HG03432 (cell line): ENCODE data around the gene PFDN1.

Experiments
- ATAC-seq: cut with Tn5 transposase; IDR thresholded peaks from one replicate; pipeline ENCODE4 v1.9.1; 2021; ENCODE audit warnings: mild to moderate bottlenecking, moderate library complexity; ENCODE audit not compliant: unreplicated experiment

Gene PFDN1

DNA sequence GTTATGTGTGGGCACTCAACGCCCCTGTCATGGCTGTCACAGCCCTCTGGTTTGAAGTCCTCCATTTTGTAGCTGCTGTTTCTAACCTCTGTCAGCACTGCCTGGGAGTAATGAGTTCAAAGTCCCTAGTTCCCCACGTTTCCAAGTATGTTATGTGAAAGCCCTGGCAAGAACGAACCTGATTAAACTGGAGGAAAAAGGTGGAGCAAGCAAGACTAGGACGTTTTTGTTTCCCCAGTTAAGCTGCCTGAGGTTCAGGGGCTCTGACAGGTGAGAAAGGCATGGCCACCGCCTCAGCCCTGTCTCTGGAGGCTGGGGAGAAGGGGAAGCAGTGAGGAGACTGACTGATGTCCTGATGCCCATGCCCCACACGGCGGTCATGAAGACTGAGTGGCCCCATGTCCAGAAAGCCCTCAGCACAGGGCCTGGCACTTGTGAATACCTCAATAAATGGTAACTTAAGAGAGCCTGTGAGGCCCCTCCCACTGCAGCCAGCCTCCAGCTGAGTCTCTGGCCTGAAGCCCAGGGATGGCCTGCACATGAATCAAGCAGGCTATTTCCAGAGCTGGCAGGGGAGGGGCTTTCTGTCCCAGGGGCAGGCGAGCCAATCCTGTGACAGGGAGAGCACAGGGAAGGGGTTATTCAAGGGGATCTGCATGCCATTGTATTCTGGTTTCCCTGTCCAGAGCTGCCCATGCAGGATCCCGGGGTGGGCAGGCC is 61.8 kb downstream of the PFDN1 start:
- ATAC-seq: no peak

DNA sequence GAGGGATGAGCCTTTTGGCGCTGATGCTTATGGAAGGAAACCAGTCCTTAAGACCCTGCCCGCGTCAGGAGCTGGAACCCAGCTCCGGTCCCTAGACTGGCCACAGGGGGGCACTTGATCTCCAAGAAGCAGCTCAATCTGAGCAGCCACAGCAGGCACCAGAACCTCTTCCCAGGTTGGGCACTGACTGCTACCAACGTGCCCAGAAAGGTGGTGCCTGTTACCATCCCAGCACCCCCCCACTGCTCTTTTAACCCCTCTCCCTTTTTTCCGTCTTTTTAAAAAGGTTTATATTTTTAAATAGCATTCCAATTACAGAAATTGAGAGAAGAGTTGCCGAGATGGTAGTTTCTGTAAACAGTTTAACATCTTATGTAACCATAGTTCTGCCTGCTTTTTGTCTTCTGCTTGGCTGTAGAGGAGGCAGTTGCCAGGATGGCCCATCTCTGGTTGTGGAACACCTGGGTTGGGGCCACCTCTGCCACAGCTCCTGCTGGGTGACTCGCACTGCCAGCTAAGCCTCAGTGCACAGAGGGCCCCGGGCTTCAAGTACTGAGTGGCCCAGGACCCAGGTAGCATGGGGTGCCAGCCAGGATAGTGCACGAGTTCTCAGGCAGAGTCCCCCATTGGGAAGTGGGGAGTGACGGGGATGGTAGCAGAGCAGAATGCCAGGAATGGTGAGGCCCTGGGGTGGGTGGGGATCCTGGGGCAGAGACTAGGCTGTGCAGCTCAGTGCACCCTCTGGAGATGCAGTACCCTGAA is 62.8 kb downstream of the PFDN1 start:
- peak; percentile 63 for ATAC-seq

DNA sequence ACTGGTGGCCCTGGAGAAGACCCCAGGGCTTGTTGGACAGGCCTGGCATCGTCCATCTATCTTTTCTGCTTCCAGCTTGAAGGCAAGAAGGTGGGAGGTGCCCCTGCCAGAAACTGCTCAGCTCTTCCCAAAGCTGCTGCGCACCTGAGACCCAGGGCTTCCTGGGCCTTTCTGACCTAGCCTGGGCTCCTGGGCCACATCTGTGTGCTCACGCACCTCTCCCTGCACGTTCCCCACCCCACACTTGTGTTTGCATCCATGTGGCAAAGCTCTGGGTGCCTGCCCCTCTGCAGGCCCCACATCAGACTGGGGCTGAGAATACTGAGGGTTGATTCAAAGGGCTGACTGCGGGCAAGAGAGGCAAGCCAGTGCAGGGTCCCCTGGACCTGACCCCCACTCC is 63.4 kb downstream of the PFDN1 start:
- no peak for ATAC-seq

DNA sequence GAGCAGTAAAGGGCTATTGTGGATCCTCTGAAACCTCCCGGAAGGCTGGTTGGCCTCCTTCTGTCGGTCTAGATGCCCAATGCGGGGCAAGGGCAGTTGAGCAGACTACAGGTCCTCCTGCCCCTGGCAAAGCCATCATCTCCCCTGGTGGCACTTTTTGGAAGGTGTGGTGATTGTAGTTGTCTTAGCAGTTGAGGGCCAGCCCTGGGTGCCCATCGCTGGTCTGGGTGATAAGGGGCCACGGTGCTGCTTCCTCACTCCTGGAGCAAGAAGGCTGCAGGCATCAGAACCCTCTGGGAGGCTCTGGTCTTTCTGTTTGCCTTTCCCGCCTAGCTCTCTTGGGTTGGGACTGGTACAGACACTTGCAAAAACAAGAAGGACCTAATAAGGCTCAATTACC is 64.1 kb downstream of the PFDN1 start:
- no peak for ATAC-seq

DNA sequence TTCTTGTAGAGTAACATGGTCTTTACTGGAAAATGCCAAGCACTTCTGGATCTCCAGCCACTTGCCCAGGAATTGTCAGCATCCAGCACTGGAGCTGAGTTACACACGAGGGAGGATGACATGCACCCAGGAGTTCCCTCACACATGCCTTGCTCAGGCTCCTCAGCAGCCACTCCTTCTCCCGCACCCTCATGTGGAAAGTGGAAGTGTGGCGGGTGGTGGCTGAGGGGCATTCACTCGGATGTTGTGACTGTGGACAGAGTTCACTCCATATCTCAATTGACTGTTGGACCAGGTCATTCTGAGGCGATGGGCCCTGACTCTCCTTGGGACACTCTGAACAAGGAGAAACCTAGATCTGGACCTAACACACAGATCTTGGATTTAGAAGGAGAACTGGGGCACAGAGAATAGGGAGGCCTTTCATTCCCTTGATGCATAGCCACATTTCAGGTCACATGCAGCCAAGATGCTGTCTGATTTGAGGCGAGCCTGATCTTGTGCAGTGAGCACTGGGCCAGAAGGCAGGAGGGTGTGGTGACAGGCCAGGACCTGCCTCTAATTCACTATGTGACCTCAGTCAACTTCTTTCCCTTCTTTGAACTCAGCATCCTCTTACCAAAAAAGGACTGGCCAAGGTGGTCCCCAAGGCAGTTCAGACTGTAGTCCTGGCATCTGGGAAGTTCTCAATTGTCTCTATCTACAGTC is 65.9 kb downstream of the PFDN1 start:
- no peak for ATAC-seq

DNA sequence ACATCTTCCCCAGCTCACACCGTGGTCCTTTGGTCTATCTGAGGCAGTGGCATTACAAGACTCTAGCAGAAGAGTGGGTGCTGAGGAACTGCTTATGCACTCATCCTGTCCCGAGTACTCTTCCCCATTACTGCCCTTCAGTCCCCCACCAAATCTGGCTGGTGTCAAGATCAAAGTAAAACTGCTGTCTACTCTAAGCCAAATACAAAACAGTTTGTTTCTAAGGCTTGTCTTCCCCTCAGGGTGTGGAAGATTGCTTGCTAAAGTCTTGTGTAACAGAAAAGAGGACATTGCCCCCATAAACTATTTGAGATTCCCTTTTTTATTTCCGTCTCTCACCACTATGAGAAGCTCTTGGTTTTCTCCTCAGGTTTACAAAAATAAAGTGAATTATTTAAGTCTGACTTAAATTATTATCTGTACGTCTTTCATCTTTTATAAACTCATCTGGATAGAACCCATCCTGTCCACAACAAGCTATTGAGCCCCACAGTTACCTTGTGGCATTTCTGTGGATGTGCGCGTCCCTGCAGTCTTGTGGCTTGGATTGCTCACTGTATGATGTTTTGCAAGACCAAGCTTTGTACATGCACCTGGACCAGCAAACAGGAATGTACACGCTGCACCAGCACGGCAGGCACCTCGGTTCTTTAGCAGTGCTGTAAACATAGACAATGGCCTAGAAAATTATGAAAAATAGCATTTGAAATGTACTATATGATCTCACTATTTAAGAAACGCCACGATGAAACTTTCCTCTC is 66.9 kb downstream of the PFDN1 start:
- ATAC-seq: no peak

DNA sequence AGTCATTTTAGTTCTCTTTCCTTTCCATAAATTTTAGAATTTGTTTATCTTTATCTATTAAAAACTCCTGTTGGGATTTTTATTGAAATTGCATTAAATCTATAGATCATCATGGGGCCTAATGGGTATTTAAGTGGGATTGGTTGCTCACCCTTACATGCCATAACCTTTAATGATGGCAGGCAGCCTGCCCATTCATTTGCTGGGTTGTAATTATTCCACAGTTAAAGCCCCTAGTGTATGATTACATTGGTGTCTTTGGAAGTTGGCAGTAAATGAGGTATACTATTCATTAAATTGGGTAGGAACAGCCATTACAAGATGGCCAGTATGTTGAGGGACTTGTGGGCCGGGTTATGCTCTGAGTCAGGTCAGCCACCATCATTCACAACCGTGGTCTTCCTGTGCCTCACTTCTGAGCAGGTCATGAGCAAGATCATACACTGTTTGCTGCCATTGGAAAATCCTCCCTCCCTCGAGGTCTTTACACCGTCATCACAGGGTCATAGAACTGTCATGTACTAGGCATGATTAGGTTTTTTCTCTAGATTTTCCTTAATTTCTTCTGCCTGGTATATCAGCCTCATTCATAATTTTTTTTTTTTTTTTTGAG is 68.4 kb downstream of the PFDN1 start:
- ATAC-seq: no peak

DNA sequence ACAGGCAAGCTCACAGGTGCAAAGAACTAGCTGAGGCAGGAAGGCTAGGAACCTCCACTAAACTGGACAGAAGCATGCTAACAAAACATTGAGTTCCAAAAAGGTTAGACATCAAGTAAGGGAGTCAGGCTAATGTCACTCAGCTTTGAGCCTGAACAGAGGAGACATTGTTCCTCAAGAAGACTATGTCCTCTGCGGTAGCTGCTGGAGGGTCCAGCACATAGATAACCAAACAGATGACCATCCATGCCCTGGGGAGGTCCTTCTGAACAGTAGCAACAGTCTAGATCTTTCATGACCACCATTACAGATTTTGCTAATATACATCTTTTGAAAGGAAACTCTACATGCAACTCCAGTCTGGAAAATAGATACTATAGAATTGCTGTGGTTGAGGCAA is 70.2 kb downstream of the PFDN1 start:
- no peak for ATAC-seq

DNA sequence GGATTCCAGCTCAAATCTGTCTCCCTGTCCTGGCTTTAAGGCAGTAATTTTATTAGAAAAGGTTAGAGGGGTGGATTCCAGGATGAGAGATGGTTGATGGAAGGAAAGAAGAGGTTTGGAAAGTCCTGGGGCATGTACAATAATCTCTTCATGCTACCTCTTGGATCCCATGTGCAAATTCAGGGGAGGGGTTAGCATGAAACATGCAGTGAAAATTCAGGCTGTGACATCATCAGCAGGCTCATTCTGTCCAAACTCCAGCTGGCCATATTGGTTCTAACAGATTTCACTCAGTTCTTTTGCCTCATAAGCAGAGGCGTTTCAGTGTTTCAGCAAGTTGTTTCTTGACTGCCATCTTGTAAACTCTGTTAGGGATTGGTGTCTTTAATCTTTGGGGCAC is 72.5 kb downstream of the PFDN1 start:
- no peak for ATAC-seq

DNA sequence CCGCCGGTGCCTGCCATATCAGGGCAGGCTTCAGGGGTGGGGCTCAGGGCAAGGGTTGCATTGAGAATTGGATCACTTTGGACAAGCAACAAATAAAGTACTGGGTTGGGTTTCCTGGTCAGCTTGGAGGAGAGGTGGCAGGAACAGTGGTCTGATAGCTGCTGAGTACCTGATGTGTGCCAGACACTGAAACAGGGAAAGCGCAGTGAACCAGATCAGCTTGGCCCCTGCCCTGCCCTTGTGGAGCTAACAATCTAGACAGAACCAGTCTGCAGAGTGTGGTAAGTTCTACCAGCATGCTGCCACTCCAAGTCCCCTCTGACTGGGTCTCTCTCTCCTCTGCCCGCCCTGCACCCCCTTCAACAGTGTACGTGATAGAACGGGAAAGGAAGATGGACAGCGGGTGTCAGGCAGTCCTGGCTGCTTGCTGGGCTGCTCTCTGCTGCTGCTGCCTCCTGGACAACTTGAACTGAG is 74.5 kb downstream of the PFDN1 start:
- no peak for ATAC-seq

DNA sequence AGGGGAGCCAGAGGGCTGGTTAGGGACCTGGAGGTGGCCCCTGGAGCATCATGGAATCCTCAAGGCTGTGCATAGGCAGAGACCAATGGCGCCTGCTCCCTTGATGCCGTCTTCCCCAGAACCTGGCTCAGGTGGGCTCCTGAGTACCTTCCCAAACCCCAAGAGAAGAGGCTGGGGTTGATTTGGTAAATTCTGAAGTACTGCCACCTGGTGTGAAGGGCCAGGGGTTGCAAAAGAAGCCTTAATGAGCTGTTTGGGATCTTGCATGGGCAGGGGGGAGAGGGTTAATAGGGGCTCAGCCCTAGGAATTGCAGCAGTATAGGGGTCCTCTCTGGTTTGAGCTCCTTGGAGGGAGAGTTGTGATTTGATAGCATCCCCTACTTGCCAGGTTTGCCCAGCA is 75.9 kb downstream of the PFDN1 start:
- ATAC-seq: no peak

DNA sequence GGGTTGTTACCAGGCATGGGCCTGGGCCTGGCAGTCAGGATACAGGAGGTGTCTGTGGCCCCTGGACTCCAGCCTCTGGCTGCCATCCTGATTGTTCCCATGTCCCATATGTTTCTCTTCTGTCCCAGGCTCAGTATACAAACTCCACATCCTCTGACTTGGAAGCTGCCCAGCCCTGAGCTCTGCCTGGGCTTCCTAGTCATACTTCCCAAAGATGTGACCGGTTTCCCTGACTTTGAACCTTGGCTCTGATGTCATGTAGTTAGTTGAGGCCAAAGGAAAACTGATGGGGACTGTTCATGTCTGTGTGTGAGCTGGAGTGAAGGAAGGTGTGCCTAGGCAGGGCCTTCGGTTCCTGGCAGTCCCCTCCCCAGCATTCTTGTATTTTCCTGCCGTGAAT is 77.5 kb downstream of the PFDN1 start:
- no peak for ATAC-seq

DNA sequence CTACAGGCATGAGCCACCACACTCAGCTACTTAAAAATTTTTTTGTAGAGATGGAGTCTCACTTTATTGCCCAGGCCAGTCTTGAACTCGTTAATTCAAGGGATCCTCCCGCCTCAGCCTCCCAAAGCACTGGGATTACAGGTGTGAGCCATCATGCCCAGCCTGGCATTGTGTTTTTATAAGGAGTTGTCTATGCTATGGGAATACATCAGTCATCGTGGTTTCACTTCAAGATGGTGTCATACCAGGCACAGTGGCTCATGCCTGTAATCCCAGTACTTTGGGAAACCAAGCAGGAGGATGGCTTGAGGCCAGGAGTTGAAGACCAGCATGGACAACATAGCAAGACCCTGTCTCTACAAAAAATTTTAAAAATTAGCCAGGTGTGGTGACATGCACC is 78.2 kb downstream of the PFDN1 start:
- ATAC-seq: no peak

DNA sequence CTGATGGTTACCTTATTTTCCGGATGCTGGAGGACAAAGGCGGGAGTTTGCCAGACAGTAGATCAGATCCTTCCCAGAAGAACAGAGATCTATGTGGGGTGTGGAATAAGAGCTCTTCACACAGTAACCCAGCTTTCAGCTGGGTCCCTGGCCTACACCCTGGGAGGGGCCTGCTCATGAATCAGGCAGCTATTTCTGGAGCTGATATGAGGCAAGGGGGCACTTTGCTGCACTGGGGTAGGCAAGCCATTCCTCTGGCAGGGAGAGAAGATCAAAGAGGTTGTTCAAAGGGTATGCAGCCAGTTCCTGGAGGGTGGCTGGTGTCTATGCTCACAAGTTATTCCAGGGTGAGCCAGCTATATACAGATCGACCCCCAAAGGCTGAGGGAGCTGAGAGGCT is 79.3 kb downstream of the PFDN1 start:
- ATAC-seq: no peak

DNA sequence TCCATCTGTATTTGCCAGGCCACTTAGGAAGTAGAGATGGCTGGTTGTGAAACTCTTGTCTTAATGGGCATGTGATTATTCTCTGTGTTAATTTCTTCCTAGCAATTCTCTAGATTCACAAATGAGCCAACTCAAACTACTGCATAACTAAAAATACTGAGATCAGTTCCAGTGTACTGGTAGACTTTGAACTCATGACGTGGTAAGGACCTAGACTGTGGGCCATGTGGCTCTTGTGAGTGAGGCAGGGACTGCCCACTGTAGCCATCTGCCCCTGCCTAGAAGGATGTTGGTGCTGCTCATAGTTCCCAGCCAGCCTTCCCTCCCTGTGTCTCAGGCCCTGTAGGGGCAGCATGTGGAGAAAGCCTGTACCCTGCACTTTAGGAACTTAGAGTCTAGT is 80.5 kb downstream of the PFDN1 start:
- no peak for ATAC-seq

DNA sequence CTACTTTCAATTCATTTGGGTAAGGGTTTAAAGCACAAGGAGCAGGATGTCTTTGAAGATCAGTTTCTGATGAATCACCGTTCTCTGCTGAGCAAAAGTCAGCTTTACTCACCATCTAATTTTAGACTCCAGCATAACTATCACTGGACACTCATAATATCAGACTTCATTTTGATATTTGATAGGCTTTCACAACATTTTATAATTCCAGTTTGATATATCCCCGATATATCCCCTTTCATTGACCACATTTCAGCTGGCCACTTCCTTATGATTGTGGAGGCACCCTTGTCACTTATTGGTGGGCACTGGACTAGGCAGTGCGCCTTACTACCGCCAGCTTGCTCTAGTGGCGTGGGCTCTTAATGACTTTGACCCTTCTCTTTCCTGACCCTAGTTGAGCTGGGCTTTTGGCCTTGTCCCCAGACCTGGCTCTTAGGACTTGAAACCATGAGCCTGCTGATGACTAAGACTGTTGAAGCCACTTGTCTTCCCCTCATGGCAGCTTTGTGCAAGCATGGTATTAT is 81.1 kb downstream of the PFDN1 start:
- peak; percentile 60 for ATAC-seq

DNA sequence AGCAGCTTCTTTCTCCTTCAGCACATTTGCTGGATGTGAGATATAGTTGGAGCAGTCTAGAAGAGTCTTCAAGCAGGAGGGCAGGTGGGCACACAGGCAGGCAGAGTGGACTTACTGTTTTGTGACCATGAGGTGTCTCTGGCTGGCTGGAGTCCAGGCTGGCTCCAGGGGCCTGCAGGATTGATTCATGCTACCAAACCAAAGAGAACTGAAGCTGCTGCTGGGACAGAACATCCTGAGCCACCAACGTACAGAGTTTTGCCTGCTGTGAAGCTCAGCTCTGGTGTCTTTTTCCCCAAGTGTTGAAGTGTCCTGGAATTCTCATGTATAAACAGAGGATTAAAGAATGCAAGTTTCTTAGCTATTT is 82.2 kb downstream of the PFDN1 start:
- no peak for ATAC-seq

DNA sequence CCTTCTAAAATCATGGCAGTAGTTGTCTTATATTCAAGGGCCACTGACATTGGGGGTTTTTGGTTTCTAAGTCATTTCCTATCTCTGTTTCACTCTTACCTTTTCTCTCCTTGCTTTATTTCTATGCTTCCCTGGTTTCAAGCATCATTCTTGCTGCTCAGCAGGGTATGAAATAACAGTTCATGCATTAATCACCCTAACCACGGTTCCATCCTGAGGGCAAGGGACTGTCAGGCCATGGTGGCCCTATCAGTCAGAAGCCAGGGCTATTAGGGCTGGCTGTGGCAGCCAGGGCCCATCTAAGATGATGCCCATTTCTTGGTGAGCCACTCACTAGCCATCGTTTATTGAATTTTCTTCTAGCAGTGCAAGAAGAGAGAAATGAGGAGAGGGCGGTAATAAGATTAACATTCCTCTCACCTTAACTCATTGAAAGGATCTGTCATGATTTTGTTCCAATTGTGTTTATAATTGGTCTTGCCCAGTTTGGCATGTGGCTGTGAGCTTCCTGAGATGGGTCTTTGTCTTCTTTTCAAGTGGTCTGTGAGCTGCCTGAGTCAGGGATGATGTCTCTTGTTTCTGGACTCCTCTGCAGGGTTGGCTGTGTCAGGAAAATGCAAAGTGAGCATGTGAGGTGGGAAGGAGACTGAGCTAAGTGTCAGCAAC is 82.7 kb downstream of the PFDN1 start:
- ATAC-seq: peak; percentile 75

DNA sequence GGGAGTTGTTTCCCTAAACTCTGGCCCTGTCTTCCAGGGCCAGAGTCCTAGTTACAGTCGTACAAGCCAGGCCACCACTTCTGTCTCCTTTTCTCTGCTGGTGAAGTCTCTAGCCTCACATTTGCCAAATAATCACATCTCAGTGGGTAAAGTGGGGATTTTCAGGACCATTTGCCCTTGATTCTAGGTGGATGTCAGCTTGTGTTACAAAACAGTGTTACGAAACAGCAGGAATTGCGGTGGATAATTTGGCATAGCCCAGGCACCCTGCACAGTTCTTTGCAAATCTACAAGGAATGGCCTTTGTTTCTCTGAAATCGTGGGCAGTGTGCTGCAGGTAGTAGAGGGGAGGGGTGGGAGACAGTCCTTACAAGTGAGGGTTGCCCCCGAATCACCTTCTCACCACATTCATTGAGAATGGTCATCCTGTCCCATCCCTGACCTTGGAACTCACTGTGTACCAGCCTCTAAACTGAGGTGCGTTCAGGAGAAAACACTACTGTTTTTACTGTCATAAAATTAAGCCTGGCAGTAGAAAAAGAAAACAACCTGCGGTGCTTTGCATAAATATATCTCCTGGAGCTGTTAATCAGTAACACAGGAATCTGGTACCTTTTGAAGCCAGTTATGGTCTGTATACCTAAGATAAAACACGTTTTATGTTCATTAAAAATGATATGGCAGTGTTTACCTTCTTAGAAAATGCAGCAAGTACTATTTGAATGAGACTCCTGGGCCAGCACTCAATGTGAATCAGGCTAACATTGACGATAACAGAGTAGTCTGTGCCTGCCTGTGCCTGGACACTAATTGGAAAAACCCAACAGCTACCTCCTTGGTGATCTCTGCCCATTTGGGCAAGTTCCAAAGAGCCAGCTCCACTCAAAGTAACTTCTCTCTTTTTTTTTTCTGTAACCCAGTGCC is 83.6 kb downstream of the PFDN1 start:
- ATAC-seq: peak; percentile 15
